OCI-LY1 (cell line): ENCODE data around the gene TSC22D1.

ENCODE experiments used
- H2AFZ ChIP-seq: fragments of 200-600 bp; sonication (generic), shearing (Covaris generic); 2 replicates; pipeline ENCODE4 v1.6.0; 2014; ENCODE audit warnings: antibody characterized with exemption, mild to moderate bottlenecking, low read length
- H3F3A ChIP-seq: fragments of 200-600 bp; sonication (generic), shearing (Covaris generic); 2 replicates; pipeline ENCODE4 v1.6.0; 2014; ENCODE audit warnings: mild to moderate bottlenecking, antibody characterized with exemption, low read length, moderate library complexity; ENCODE audit not compliant: insufficient read depth
- H3K27ac ChIP-seq: fragments of 200-600 bp; sonication (generic); 2 replicates; pipeline ENCODE4 v1.5.1; 2014; ENCODE audit warnings: low read length, mixed run types, mild to moderate bottlenecking, low read depth; ENCODE audit not compliant: poor library complexity, severe bottlenecking
- H3K27me3 ChIP-seq: fragments of 200-600 bp; sonication (generic); 2 replicates; pipeline ENCODE4 v1.6.0; 2014; ENCODE audit warnings: antibody characterized with exemption, mild to moderate bottlenecking, low read length, moderate library complexity; ENCODE audit not compliant: insufficient read depth
- H3K36me3 ChIP-seq: fragments of 200-600 bp; sonication (generic); 2 replicates; pipeline ENCODE4 v1.6.1; 2014; ENCODE audit warnings: mild to moderate bottlenecking, antibody characterized with exemption, low read length, moderate library complexity, mixed read lengths; ENCODE audit not compliant: insufficient read depth
- H3K4me1 ChIP-seq: fragments of 200-600 bp; sonication (generic); 2 replicates; pipeline ENCODE4 v1.5.1; 2014; ENCODE audit warnings: mild to moderate bottlenecking, low read length, moderate library complexity; ENCODE audit not compliant: insufficient read depth, severe bottlenecking
- H3K4me2 ChIP-seq: fragments of 200-600 bp; sonication (generic), shearing (Covaris generic); 2 replicates; pipeline ENCODE4 v1.6.1; 2014; ENCODE audit warnings: low read length
- H3K4me3 ChIP-seq: fragments of 200-600 bp; sonication (generic); 2 replicates; pipeline ENCODE4 v1.5.1; 2014; ENCODE audit warnings: low read length, low read depth, mild to moderate bottlenecking, mixed read lengths; ENCODE audit not compliant: poor library complexity, severe bottlenecking
- H3K79me2 ChIP-seq: fragments of 200-600 bp; shearing (Covaris generic); 2 replicates; pipeline ENCODE4 v1.6.1; 2016; ENCODE audit warnings: mixed run types, low read length, mixed read lengths; ENCODE audit not compliant: insufficient read depth
- H3K9ac ChIP-seq: fragments of 200-600 bp; sonication (generic), shearing (Covaris generic); 2 replicates; pipeline ENCODE4 v1.6.1; 2014; ENCODE audit warnings: mild to moderate bottlenecking, low read length, mixed read lengths
- H3K9me2 ChIP-seq: fragments of 200-600 bp; sonication (generic), shearing (Covaris generic); 2 replicates; pipeline ENCODE4 v1.6.1; 2014; ENCODE audit warnings: low read depth, mild to moderate bottlenecking, low read length, mixed read lengths
- H3K9me3 ChIP-seq: fragments of 200-600 bp; shearing (Covaris generic); 2 replicates; pipeline ENCODE4 v1.6.1; 2014; ENCODE audit warnings: low read length, mixed read lengths
- H4K20me1 ChIP-seq: fragments of 200-600 bp; sonication (generic), shearing (Covaris generic); 2 replicates; pipeline ENCODE4 v1.6.0; 2016; ENCODE audit warnings: mild to moderate bottlenecking, low read length; ENCODE audit not compliant: insufficient read depth
- EZH2 ChIP-seq: fragments of 200-600 bp; sonication (generic), shearing (Covaris generic); IDR thresholded peaks from 2 replicates; pipeline ENCODE4 v1.8.0; 2017; ENCODE audit warnings: borderline replicate concordance, mixed run types, mild to moderate bottlenecking, antibody characterized with exemption, low read length, moderate library complexity, mixed read lengths
- TF ChIP-seq, protein P1 (sequence below): fragments of 200-600 bp; sonication (generic), shearing (Covaris generic); IDR thresholded peaks from 2 replicates; pipeline ENCODE4 v1.5.1; 2017; ENCODE audit warnings: mild to moderate bottlenecking, antibody characterized with exemption, low read length, moderate library complexity, mixed read lengths

The TSC22D1 gene

DNA sequence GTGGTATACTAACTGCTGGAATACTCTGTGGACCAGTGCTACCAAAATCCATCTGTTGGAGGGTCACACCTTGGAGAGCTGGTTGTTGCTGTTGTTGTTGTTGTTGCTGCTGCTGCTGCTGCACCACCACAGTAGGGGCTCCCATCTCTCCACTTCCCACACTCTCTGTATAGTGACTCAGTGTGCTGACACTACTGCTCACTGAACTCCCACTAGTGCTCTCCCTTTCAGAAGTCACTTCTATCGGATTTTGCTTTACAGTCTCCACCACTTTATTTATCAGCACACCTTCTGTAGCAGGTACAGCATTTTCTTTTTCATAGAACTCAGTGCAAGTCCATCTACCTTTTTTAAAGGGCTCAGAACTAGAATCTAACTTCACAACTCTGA lies 1.7 kb downstream of the TSC22D1 start:
- Histone ChIP-seq H3K27me3 (no peaks in the 10 kb centered on the region), H4K20me1 (no peaks in the 10 kb centered on the region), H3K36me3 (peaks cover 17% of the 10 kb centered on the region), H3K9ac (no peak overlapping the region), H3K9me2 (no peaks in the 10 kb centered on the region), H3K27ac (no peak overlapping the region), H2AFZ (no peak overlapping the region), H3K4me2 (peak overlapping the region; percentile 90; the same call in 1 of the 2 replicates), H3K9me3 (no peaks in the 10 kb centered on the region), H3K4me3 (no peak overlapping the region), H3F3A (no peaks in the 10 kb centered on the region), H3K79me2 (no peaks in the 10 kb centered on the region), H3K4me1 (peaks cover 40% of the 10 kb centered on the region)
- no peak for TF ChIP-seq EZH2
- TF ChIP-seq, protein P1, sequence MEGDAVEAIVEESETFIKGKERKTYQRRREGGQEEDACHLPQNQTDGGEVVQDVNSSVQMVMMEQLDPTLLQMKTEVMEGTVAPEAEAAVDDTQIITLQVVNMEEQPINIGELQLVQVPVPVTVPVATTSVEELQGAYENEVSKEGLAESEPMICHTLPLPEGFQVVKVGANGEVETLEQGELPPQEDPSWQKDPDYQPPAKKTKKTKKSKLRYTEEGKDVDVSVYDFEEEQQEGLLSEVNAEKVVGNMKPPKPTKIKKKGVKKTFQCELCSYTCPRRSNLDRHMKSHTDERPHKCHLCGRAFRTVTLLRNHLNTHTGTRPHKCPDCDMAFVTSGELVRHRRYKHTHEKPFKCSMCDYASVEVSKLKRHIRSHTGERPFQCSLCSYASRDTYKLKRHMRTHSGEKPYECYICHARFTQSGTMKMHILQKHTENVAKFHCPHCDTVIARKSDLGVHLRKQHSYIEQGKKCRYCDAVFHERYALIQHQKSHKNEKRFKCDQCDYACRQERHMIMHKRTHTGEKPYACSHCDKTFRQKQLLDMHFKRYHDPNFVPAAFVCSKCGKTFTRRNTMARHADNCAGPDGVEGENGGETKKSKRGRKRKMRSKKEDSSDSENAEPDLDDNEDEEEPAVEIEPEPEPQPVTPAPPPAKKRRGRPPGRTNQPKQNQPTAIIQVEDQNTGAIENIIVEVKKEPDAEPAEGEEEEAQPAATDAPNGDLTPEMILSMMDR, result no peak

DNA sequence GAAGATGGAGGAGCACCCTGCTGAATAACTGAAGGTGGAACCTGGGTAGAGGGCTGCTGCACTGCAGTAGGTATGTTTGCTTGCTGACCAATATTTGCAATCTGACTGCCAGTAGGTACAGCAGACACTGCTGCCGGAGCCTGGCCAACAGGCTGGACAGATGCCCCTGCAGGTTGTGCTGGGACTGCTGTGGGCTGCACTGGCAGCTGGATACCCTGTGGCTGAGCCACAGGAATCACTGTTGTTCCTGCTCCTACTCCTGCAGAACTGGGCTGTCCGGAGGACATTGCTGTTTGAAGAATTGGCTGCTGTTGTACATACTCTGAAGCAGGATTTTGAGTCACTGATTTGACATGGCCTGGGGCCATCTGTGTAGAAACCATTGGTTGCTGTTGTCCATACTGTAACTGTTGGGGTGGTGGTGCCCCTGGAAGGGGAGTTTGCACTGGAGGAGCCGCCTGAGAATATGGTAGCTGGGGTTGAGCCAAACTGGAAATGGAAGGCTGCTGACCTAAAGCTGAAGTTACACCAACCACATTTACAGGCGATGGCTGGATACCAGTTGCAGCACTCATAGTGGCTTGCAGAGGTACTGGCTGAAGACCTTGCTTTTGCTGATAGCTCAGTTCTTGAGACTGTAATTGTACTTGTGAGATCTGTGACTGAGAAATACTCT lies 2.2 kb downstream of the TSC22D1 start:
- Histone ChIP-seq H3K9me2 (no peaks in the 10 kb centered on the region), H3K36me3 (peaks cover 17% of the 10 kb centered on the region), H3F3A (no peaks in the 10 kb centered on the region), H3K4me3 (no peak overlapping the region), H3K4me2 (peak overlapping the region; percentile 90; the same call in 1 of the 2 replicates), H3K79me2 (no peaks in the 10 kb centered on the region), H3K9me3 (no peaks in the 10 kb centered on the region), H3K9ac (no peak overlapping the region), H3K27me3 (no peaks in the 10 kb centered on the region), H4K20me1 (no peaks in the 10 kb centered on the region), H2AFZ (no peak overlapping the region), H3K4me1 (peaks cover 40% of the 10 kb centered on the region), H3K27ac (no peak overlapping the region)
- TF ChIP-seq, protein P1, result peak; percentile 31
- TF ChIP-seq EZH2, result no peak

DNA sequence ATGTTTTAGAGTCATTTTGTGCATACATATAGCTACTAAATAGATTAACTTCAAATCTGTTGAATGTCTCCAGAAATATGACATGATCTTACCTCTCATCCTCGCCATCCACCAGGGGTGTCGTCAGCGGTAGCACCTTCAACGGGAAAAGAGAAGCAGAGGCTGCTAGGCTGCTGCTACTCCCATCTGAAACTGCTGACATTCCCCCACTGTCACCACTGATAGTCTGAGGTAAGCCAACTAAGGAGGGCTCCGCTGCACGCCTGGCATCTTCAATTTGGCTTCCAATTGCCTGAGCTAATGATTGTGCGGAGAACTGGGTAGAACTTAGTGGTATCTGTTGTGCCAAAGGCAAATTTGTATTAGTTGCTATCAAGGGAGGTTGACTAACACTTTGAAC lies 3.1 kb downstream of the TSC22D1 start:
- peaks cover 34% of the 10 kb centered on the region for H3K4me1 ChIP-seq

More for the DNA sequence above, 3.1 kb downstream of the TSC22D1 start:
- H2AFZ ChIP-seq, result no peak overlapping the region
- H3K9ac ChIP-seq, result no peak overlapping the region
- TF ChIP-seq EZH2, result no peak
- TF ChIP-seq, protein P1, result no peak
- no peak overlapping the region for H3K4me3 ChIP-seq
- no peaks in the 10 kb centered on the region for H3K27me3 ChIP-seq
- no peaks in the 10 kb centered on the region for H3K9me3 ChIP-seq
- no peaks in the 10 kb centered on the region for H3F3A ChIP-seq
- no peaks in the 10 kb centered on the region for H3K9me2 ChIP-seq
- no peaks in the 10 kb centered on the region for H4K20me1 ChIP-seq
- H3K36me3 ChIP-seq, result peaks cover 17% of the 10 kb centered on the region
- H3K4me2 ChIP-seq, result peak overlapping the region; percentile 6; the same call in 1 of the 2 replicates
- H3K27ac ChIP-seq, result no peak overlapping the region
- H3K79me2 ChIP-seq, result no peaks in the 10 kb centered on the region
